K562 (cell line): ENCODE data around the gene SEC14L5. TPM values are rescaled to one million over a fixed set of nuclear protein-coding genes. Genes with fewer than 3 reads are reported as not detected.

Experiments used
- HMG20B ChIP-seq: fragments of 250-450 bp; sonication (Bioruptor Pico); IDR thresholded peaks from 2 replicates; pipeline ENCODE4 v1.5.0; 2021; ENCODE audit warnings: mild to moderate bottlenecking
- ZFPM2 ChIP-seq: fragments of 250-450 bp; sonication (Bioruptor Pico); IDR thresholded peaks from 2 replicates; pipeline ENCODE4 v1.5.1; 2022; ENCODE audit warnings: mild to moderate bottlenecking
- polyA plus RNA-seq, 8 experiments: library from polyadenylated mRNA; depleted of rRNA in 4 of 8; stranded (reverse) in 5 of 8; unstranded in 3 of 8; fragments of >200 nt; fragmentation: Nextera tagmentation in 2 of 8; fragmentation: Illumina TruSeq in 1 of 8; extraction: Ambion mirVana in 2 of 8; extraction: Trizol in 1 of 8; gene quantifications; 2 replicates each; pipeline versions ENCODE4 v1.2.1 to v1.2.3, GENCODE V29; 2011 to 2014; ENCODE audit warnings: inconsistent platforms in 1 of 8, missing spikeins in 1 of 8
- total RNA-seq, 7 experiments: library from RNA; depleted of rRNA in 6 of 7; stranded (reverse); fragments of >200 nt in 6 of 7; fragmentation: Illumina TruSeq in 2 of 7; extraction: Trizol in 2 of 7; gene quantifications; 2 replicates each; pipeline versions ENCODE4 v1.2.1 to v1.2.3, GENCODE V29; 2011 to 2021; ENCODE audit warnings: low replicate concordance in 1 of 7
- TF ChIP-seq, protein P1 (sequence below): sonication (generic); formaldehyde crosslinking; IDR thresholded peaks from 2 replicates; pipeline ENCODE4 v1.8.1; 2023; ENCODE audit warnings: missing genetic modification reagents, mild to moderate bottlenecking, borderline replicate concordance
- TF ChIP-seq, protein P2 (sequence below): fragments of 150-350 bp; conservative IDR thresholded peaks from 2 replicates; pipeline ENCODE4 v1.6.1; 2014; ENCODE audit warnings: low read length

Gene SEC14L5
- total and polyA plus RNA-seq, 9 of the 15 experiments (the other 6 are each of a cell fraction or from before 2014, with no cell fraction given), result 0.11 TPM; not detected in 8

DNA sequence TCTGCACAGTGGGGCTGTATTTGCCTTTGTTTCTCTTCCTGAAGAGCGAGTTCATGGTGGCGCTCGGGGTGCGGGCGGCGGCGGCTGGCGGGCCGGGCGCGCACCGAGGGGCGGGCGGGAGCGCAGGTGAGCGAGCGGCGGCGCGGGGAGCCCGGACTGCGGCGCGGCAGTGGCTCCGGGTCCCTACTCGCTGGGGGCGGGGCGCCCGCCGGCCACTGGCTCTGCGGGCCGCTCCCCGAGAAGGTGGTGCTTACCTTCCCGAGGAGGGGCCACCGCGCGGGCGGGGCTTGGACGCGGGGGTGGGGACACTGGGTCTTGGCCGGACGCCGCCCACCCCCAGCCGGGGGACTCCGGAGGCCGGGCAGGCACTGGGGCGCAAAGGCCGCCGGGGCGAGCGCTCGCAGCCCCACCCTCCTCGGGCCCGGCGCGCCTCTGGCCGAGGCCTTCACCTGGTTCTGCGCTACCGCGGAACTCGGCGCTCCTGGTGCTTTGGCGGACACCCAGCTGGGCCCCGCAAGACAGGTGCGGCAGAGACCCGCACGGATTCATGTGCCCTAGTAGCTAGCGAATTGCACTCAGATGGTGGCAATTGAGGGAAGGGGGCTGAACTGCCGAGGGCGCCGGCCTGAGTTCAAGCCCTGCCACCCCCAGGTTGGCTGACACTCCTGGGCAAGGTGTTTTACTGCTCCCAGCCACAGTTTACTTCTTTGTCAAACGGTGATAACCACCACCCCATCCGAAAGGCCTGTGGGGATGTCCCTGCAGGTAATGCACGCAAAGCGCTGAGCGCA is 20.9 kb upstream of the SEC14L5 start, which contains the start of gene PPL (continued):
- TF ChIP-seq, protein P1, sequence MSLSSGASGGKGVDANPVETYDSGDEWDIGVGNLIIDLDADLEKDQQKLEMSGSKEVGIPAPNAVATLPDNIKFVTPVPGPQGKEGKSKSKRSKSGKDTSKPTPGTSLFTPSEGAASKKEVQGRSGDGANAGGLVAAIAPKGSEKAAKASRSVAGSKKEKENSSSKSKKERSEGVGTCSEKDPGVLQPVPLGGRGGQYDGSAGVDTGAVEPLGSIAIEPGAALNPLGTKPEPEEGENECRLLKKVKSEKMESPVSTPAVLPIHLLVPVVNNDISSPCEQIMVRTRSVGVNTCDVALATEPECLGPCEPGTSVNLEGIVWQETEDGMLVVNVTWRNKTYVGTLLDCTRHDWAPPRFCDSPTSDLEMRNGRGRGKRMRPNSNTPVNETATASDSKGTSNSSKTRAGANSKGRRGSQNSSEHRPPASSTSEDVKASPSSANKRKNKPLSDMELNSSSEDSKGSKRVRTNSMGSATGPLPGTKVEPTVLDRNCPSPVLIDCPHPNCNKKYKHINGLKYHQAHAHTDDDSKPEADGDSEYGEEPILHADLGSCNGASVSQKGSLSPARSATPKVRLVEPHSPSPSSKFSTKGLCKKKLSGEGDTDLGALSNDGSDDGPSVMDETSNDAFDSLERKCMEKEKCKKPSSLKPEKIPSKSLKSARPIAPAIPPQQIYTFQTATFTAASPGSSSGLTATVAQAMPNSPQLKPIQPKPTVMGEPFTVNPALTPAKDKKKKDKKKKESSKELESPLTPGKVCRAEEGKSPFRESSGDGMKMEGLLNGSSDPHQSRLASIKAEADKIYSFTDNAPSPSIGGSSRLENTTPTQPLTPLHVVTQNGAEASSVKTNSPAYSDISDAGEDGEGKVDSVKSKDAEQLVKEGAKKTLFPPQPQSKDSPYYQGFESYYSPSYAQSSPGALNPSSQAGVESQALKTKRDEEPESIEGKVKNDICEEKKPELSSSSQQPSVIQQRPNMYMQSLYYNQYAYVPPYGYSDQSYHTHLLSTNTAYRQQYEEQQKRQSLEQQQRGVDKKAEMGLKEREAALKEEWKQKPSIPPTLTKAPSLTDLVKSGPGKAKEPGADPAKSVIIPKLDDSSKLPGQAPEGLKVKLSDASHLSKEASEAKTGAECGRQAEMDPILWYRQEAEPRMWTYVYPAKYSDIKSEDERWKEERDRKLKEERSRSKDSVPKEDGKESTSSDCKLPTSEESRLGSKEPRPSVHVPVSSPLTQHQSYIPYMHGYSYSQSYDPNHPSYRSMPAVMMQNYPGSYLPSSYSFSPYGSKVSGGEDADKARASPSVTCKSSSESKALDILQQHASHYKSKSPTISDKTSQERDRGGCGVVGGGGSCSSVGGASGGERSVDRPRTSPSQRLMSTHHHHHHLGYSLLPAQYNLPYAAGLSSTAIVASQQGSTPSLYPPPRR (CRISPR knock-in tag), result no peak
- TF ChIP-seq, protein P2, sequence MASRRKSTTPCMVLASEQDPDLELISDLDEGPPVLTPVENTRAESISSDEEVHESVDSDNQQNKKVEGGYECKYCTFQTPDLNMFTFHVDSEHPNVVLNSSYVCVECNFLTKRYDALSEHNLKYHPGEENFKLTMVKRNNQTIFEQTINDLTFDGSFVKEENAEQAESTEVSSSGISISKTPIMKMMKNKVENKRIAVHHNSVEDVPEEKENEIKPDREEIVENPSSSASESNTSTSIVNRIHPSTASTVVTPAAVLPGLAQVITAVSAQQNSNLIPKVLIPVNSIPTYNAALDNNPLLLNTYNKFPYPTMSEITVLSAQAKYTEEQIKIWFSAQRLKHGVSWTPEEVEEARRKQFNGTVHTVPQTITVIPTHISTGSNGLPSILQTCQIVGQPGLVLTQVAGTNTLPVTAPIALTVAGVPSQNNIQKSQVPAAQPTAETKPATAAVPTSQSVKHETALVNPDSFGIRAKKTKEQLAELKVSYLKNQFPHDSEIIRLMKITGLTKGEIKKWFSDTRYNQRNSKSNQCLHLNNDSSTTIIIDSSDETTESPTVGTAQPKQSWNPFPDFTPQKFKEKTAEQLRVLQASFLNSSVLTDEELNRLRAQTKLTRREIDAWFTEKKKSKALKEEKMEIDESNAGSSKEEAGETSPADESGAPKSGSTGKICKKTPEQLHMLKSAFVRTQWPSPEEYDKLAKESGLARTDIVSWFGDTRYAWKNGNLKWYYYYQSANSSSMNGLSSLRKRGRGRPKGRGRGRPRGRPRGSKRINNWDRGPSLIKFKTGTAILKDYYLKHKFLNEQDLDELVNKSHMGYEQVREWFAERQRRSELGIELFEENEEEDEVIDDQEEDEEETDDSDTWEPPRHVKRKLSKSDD, result no peak
- TF ChIP-seq ZFPM2 (CRISPR knock-in tag), result no peak
- no peak for TF ChIP-seq HMG20B (CRISPR knock-in tag)
